ENCODE measurements around the gene SRRM2.

Gene SRRM2

GRCh38 chr16:2818272-2818876, 65.9 kb downstream of the SRRM2 start:
- DNase-seq (ENCODE audit: extremely low read depth in 1 of 2, low read depth in 1 of 2): no peak

- no peak for DNase-seq (ENCODE audit: extremely low read depth in 1 of 2, low read depth in 1 of 2)
Observed at GRCh38 chr16:2819179-2819938, 66.9 kb downstream of the SRRM2 start.

GRCh38 chr16:2819939-2820835, 67.7 kb downstream of the SRRM2 start:
- DNase-seq (ENCODE audit: extremely low read depth in 1 of 2, low read depth in 1 of 2): no peak

All from activated CD8-positive, alpha-beta memory T cell treated with anti-CD3 and anti-CD28 coated beads for 1 hour (primary cell).